ENCODE results near the gene CDK9. TPM values are rescaled to one million over a fixed set of nuclear protein-coding genes. Genes with fewer than 3 reads are reported as not detected.
"Not testable (repeated sequence)": the region's sequence is repeated elsewhere in the genome, so short reads cannot be mapped to it uniquely, and the experiment has no call there.

The CDK9 gene
- total RNA-seq, 3 donors from 2014 or later = 60.0 to 70.4 (median 63.9) TPM

- intact Hi-C loops (cut with DNase I; ENCODE audit: low total_unique reads) = no loop called here
- no peaks in the 10 kb centered on the region for H3K9me3 ChIP-seq
- H3K4me3 ChIP-seq = no peak overlapping the region
- no peaks in the 10 kb centered on the region for H3K36me3 ChIP-seq
- TF ChIP-seq POLR2A (IDR thresholded peaks at IDR 0.05) (no peak), CTCF (IDR thresholded peaks at IDR 0.05) (no peak), POLR2AphosphoS5 (IDR thresholded peaks at IDR 0.05) (no peak)
- no peak for DNase-seq (ENCODE audit: low spot score in 2 of 2)
- H3K27ac ChIP-seq = peak overlapping the region; percentile 60 to 84
- H3K27me3 ChIP-seq = no peaks in the 10 kb centered on the region
- H3K4me1 ChIP-seq = peaks cover 8 to 18% of the 10 kb centered on the region in 2 donors
Observed at GRCh38 chr9:127833555-127833954, 47.7 kb downstream of the CDK9 start.

- Histone ChIP-seq H3K9me3 (no peaks in the 10 kb centered on the region), H3K36me3 (no peaks in the 10 kb centered on the region), H3K27ac (peak overlapping the region; percentile 71 to 98), H3K4me1 (peaks cover 9 to 22% of the 10 kb centered on the region in 2 donors), H3K27me3 (no peaks in the 10 kb centered on the region), H3K4me3 (peak overlapping the region in 1 of 3 donors; percentile 46)
- intact Hi-C loops (cut with DNase I; ENCODE audit: low total_unique reads) = no loop called here
- TF ChIP-seq POLR2AphosphoS5 (IDR thresholded peaks at IDR 0.05) = no peak
- TF ChIP-seq CTCF (IDR thresholded peaks at IDR 0.05) = no peak
- no peak for TF ChIP-seq POLR2A (IDR thresholded peaks at IDR 0.05)
- no peak for DNase-seq (ENCODE audit: low spot score in 2 of 2)
Observed at GRCh38 chr9:127835991-127836516, 50.2 kb downstream of the CDK9 start.

- intact Hi-C loops (cut with DNase I; ENCODE audit: low total_unique reads); H3K4me3 ChIP-seq; H3K36me3 ChIP-seq; DNase-seq (ENCODE audit: low spot score in 2 of 2); H3K9me3 ChIP-seq; H3K27me3 ChIP-seq: not testable (repeated sequence)
- H3K4me1 ChIP-seq = peaks cover 9 to 22% of the 10 kb centered on the region in 2 donors
- H3K27ac ChIP-seq = peak overlapping the region; percentile 71 to 98
Observed at GRCh38 chr9:127836561-127836960, 50.7 kb downstream of the CDK9 start.

- Histone ChIP-seq H3K4me3 (no peak overlapping the region), H3K9me3 (no peaks in the 10 kb centered on the region), H3K36me3 (no peaks in the 10 kb centered on the region), H3K4me1 (peaks cover 9 to 22% of the 10 kb centered on the region in 2 donors), H3K27me3 (no peaks in the 10 kb centered on the region), H3K27ac (peak overlapping the region; percentile 65 to 98)
- DNase-seq (ENCODE audit: low spot score in 2 of 2) = no peak
- TF ChIP-seq POLR2A (IDR thresholded peaks at IDR 0.05) (no peak), POLR2AphosphoS5 (IDR thresholded peaks at IDR 0.05) (no peak), CTCF (IDR thresholded peaks at IDR 0.05) (no peak)
- intact Hi-C loops (cut with DNase I; ENCODE audit: low total_unique reads) = no loop called here
Observed at GRCh38 chr9:127837346-127837745, 51.5 kb downstream of the CDK9 start.

- Histone ChIP-seq H3K4me3 (peak overlapping the region in 1 of 3 donors; percentile 37), H3K36me3 (no peaks in the 10 kb centered on the region), H3K4me1 (peaks cover 9 to 22% of the 10 kb centered on the region in 2 donors), H3K9me3 (no peaks in the 10 kb centered on the region), H3K27me3 (no peaks in the 10 kb centered on the region), H3K27ac (peak overlapping the region; percentile 65 to 98)
- DNase-seq (ENCODE audit: low spot score in 2 of 2) = no peak
- intact Hi-C loops (cut with DNase I; ENCODE audit: low total_unique reads) = no loop called here
- TF ChIP-seq POLR2AphosphoS5 (IDR thresholded peaks at IDR 0.05) (peak in 2 of 3 donors; percentile 53 to 70), POLR2A (IDR thresholded peaks at IDR 0.05) (no peak), CTCF (IDR thresholded peaks at IDR 0.05) (no peak)
Observed at GRCh38 chr9:127838375-127839078, 52.7 kb downstream of the CDK9 start.

Other genes with a start within 250 kb of the CDK9 start
- gene STXBP1, start 173.8 kb upstream of the CDK9 start, total RNA-seq = 10 to 100 TPM; 19.0 to 45.9 (median 43.2) TPM
- 1 to 10 TPM in 2 of 3 donors, not detected in 1; 2.0 TPM for gene CFAP157, start 79.0 kb upstream of the CDK9 start, total RNA-seq
- 10 to 100 TPM; 19.0 to 26.2 (median 23.3) TPM for gene PTRH1, start 70.4 kb upstream of the CDK9 start, total RNA-seq
- under 1 TPM; under 0.01 to 0.59 (median 0.16) TPM for gene TTC16, start 70.0 kb upstream of the CDK9 start, total RNA-seq
- gene TOR2A, start 50.7 kb upstream of the CDK9 start, total RNA-seq = 10 to 100 TPM in 1 of 3 donors, 1 to 10 TPM in 2; 9.5 to 16.7 (median 9.6) TPM
- gene SH2D3C, start 7.4 kb upstream of the CDK9 start, total RNA-seq = 10 to 100 TPM in 1 of 3 donors, 1 to 10 TPM in 2; 6.0 to 15.4 (median 6.9) TPM
- 100 to 1,000 TPM in 1 of 3 donors, 10 to 100 TPM in 2; 56.3 to 108 (median 78.6) TPM for gene FPGS, start 16.8 kb downstream of the CDK9 start, total RNA-seq
- gene ENG, start 68.6 kb downstream of the CDK9 start, total RNA-seq = 10 to 100 TPM; 21.5 to 50.8 (median 30.9) TPM
- 10 to 100 TPM; 23.5 to 30.2 (median 23.6) TPM for gene AK1, start 91.6 kb downstream of the CDK9 start, total RNA-seq
- 100 to 1,000 TPM in 2 of 3 donors, 10 to 100 TPM in 1; 61.5 to 175 (median 103) TPM for gene ST6GALNAC6, start 113.6 kb downstream of the CDK9 start, total RNA-seq
- gene ST6GALNAC4, start 131.0 kb downstream of the CDK9 start, total RNA-seq = 10 to 100 TPM; 17.6 to 44.6 (median 24.0) TPM
- gene PIP5KL1, start 144.7 kb downstream of the CDK9 start, total RNA-seq = 10 to 100 TPM in 1 of 3 donors, 1 to 10 TPM in 2; 2.2 to 10.1 (median 5.2) TPM
- 10 to 100 TPM; 10.6 to 17.4 (median 17.1) TPM for gene DPM2, start 151.8 kb downstream of the CDK9 start, total RNA-seq
- gene EEIG1, start 195.0 kb downstream of the CDK9 start, total RNA-seq = 10 to 100 TPM in 2 of 3 donors, 1 to 10 TPM in 1; 7.7 to 32.1 (median 19.7) TPM

Measured in breast epithelium (tissue), 4 donors.